GM21717 (cell line): Measurements from ENCODE around the gene BTN2A1.
"Not testable (repeated sequence)": the region's sequence is repeated elsewhere in the genome, so short reads cannot be mapped to it uniquely, and the experiment has no call there.

ENCODE experiments used
- ATAC-seq: cut with Tn5 transposase; IDR thresholded peaks from one replicate; pipeline ENCODE4 v1.9.1; 2021; ENCODE audit warnings: mild to moderate bottlenecking, moderate library complexity; ENCODE audit not compliant: unreplicated experiment

Gene BTN2A1

DNA sequence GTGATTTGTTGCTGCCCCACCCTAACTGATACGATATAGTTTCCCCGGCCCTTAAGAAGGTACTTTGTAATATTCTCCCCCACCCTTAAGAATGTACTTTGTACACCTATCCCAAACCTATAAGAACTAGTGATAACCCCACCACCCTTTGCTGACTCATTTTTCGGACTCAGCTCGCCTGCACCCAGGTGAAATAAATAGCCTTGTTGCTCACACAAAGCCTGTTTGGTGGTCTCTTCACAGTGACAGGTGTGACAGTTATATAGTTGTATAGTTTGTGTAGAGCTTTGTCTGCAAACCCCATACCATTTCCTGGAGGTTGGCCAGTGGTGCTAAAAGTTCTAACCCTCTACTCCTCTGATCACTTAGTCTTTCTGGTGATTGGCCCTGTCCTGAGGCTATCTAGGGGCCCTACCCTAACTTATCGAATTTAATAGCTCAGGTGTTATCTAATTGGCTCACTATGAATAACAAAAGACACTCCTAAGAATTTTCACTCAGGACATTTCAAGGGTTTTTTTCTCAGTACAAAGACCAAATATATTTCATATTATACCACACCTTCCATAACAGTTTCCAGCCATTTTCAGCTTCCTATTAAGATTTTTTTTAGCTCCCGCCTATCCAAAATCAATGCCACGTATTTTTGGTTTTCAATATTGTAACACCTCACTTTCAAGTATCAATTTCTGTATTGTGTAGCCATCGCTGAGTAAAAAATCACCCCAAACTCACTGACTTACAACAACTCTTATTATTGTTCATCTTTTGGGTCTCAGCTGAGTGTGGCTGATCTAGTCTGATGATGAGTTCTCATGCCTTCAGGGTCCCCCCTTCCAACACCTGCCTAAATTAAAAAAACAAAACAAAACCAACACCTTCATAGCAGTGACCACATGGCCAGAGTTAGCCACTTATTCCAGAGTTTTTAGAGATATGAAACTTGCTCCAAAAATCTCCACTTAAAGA, 32.5 kb downstream of the BTN2A1 start:
- ATAC-seq: no peak

DNA sequence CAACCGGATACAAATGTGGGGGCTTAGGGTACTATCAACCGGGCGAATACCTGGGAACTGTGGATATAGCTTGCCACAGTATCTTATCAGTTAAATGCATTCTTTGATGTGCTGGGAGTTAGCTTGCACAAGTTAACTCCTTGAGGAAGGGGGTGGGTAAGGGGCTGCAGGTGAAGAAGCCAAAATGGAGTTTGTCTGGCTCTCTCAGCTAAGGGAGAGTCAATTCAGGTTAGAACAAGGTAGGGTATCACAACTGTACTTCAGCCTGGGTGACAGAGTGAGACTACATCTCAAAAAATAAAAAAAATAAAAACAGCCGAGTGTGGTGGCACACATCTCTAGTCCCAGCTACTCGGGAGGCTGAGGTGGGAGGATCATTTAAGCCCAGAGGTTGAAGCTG, 33.8 kb downstream of the BTN2A1 start:
- no peak for ATAC-seq

DNA sequence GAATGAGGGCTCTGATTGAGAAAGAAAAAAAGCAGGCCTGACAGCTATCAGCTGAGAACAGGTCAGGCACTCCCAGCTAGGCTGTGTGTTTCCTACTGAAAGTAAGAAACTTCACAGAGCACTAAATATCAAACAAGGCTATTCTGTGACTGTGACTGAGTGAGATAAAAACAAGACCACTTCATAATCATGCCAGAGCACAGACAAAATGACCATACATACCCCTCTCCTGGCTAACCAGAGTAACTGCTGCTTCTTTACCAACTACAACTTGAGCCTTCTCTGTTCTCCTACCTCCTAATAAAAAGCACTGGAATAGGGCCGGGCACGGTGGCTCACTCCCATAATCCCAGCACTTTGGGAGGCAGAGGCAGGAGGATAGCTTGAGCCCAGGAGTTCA, 35.5 kb downstream of the BTN2A1 start:
- no peak for ATAC-seq

DNA sequence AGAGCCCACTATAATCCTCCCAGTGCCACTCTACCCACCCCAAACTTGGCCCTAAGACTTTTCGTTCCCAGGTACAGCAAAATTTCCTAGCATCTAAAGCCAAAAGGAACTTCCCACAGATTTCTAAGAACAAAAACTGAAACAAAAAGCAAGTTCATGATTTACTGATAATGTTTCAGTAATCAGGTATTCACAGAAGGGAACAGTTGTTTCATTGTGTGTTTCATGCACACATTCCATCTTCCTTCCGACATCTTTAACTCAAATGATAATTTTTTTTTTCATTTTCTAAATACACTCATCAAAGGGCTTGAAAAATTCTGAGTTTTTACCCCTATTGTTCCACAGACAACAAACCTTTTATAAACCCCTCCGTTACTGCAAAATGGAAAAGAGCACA, 36.4 kb downstream of the BTN2A1 start:
- ATAC-seq: no peak

DNA sequence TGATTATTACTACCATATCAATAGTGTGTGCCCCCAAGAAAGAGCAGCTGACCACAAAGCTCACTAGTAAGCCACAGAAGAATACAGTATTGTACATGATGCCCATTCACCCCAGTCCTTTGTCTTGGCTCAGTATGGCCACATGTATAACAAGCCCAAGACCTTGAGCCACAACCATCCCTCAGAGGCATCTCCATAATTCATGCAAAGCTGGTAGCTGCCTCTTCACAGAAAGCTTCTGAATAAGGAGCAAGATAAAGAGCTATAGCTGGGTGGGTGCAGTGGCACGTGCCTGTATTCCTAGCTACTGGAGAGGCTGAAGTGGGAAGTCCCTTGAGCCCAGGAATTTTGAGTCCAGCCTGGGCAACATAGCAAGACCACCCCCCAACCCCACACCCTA, 37.5 kb downstream of the BTN2A1 start:
- ATAC-seq: no peak

DNA sequence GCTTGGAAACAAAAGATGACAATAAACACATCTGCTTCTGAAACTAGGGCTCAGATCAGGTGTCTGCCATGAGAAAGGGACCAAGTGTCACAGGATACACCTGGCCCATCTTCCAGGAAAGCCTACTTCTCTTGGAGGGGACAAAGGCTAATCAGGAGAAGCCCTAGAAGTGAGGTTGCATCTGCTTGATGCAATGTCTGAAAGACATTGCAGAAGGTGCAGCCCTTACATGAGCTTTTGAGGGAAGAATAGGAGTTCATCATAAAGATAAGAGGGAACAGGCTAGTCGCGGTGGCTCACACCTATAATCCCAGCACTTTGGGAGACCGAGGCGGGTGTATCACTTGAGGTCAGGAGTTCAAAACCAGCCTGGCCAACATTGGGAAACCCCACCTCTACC, 39.9 kb downstream of the BTN2A1 start:
- ATAC-seq: no peak

DNA sequence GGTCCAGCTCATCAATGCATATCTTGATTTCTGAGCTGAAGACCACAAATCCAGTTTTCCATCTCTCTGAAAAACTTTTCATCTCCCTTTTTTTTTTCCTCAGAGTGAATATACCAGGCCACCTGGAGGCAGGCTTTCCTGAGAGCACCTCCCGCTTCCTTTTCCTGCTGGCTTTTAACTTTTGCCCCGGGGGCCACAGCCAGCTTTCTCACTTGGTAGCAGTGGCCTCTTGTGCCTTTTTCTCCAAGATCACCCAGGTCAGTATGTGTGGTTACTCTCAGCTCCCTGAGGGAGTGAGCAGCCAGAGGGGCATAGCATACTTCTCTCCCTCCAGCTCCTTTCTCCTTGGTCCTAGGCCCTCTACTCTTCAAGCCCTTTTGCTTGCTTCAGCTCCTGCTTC, 42.3 kb downstream of the BTN2A1 start, which contains the start of gene BTN1A1:
Gene BTN1A1, plus strand, starts transcription at position 202 of the 400 bp plus-strand sequence. CDS start 984 bp downstream, outside the sequence.
- ATAC-seq: no peak

DNA sequence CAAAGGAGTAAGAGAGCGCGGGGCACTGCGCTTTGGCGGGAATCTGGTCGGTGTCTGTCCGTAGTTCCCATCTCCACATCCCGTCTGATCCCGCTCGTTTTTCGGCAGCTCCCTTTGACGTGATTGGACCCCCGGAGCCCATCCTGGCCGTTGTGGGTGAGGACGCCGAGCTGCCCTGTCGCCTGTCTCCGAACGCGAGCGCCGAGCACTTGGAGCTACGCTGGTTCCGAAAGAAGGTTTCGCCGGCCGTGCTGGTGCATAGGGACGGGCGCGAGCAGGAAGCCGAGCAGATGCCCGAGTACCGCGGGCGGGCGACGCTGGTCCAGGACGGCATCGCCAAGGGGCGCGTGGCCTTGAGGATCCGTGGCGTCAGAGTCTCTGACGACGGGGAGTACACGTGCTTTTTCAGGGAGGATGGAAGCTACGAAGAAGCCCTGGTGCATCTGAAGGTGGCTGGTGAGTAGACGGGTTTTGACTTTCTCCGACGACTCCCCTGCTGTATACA, 43.8 kb downstream of the BTN2A1 start:
- no peak for ATAC-seq

DNA sequence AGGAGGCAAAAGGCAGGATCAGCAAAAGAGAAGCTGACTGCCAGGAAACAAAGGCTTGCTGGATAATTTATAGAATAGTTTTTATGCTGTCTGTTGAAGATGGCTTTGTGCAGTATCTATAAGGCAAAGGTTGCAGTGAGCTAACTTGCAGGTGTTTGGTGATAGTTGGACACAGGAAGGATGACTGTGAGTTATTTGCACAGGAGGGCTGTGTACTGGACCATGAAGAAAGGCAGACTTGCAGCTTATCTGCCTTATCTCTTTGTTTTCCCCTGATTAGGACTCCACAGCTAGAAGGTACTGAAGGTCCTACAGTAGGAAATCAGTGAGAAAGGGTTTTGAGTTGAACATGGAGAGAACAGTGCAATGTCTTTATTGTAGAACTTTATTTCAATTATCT, 44.4 kb downstream of the BTN2A1 start:
- no peak for ATAC-seq

DNA sequence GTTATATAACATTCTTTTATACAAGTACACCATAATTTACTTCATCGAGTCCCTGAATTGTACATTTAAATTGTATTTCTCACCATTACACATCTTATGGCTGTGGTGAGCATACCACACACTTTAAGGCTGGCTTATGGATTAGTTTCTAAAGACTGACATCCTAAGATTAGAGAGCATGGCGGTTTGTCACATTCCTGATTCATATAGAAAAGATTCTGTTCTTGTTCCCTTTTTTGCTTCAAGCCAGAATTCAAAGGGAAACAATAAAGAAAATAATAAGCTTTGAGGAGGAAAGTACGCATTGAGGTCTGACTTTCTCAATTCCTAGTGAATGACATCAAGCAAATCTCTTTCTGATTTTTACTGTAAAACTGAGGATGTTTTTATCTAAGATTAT, 44.9 kb downstream of the BTN2A1 start:
- no peak for ATAC-seq

DNA sequence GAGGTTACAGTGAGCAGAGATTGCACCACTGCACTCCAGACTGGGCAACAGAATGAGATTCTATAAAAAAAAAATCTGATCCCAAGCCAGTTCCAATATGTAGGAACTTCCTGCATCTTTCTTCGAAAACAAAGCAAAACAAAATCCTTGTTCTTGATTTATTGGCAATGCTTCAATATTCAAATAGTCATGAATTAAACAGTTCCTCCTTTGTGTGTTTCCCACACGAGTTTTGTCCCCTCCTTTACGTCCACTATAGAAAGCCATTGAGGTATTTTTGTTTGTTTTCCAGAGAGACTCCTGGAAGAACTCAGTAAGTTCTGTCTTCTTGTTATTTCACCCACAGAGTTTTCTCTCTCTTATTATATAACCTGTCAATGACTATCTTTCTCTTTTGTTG, 49.9 kb downstream of the BTN2A1 start:
- no peak for ATAC-seq

DNA sequence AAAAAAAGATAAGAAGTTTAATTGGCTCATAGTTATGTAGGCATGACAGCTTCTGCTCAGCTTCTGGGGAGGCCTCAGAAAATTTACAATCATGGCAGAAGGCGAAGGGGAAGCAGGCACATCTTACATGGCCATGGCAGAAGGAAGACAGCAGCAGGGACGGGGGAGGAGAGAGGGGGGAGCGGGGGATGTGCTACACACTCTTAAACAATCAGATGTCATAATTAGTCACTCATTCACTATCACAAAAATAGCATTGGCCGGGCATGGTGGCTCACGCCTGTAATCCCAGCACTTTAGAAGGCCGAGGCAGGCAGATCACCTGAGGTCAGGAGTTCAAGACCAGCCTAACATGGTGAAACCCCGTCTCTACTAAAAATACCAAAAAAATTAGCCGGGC, 53.3 kb downstream of the BTN2A1 start:
- not testable (repeated sequence) for ATAC-seq

DNA sequence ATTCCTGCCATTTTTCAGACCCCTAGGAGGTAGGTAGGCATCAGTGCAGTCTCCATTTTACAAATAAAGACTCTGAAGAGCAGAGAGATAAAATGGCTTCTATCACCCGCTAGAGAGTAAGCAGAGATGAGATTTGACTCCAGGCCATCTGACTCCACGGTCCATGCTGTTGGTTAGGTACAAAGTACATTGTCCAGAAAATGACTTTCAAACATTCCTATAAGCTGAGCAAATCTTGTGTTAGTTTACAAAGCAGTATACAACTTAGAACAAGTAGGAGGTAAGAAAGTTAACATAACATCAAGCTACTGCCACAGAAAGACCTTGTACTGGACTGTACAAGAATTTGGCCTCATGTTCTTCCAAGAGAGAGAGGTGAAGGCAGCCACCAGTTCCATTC, 57.2 kb downstream of the BTN2A1 start:
- no peak for ATAC-seq

DNA sequence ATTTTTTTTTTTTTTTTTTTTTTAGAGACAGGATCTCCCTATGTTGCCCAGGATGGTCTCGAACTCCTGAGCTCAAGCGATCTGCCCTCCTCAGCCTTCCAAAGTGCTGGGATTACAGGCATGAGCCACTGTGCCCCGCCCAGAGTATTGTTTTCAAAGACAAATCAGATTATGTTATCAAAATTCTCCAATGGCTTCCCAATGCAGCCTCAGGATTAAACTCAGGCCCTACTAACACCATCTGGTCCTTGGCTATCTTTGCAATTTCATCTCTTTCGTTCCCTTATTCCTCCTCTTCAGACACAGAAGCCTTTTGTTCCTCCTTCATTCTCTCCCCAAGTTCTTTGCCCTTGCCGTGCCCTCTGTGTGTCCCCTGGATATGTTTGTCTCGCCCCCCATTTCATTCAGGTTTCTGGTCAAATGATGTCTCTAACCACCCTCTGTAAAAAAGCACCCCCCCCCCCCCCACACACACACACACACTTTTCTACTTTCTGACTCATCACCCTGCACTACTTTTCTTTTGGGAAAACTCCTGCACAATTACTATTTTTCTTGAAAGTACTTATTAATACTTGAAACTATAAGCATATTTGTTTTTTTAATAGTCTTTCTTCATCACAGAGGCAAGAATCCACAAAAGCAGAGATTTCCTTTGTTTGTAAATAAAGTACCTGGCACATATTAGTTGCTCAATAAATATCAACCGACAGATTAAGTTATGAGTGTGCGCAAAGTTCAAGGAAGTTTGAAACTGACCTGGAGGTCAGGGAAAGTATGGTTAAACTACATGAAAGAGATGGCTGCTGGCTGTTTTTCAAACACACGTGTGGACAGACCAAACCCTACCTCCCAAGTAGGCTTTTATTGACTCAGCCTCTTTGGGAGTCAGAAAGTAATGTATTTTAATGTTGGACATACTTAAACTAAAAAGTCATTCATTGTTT, 59.0 kb downstream of the BTN2A1 start:
- no peak for ATAC-seq
